BLaER1 treated with 17β-estradiol and CSF1 and Interleukin-3, amounts not matched to agents 10 nM and 100 nM (cell line): ENCODE data around the gene PRRT1B.
A peak's percentile ranks its signal among the peaks of the same experiment; 100 is the strongest.

ENCODE experiments used
- H3K27ac ChIP-seq, 11 experiments: shearing (Covaris generic); formaldehyde crosslinking; 2 replicates each; pipeline ENCODE4 v1.8.1; 2022
- H3K27me3 ChIP-seq, 11 experiments: shearing (Covaris generic); formaldehyde crosslinking; 2 replicates each; pipeline ENCODE4 v1.8.1; 2022
- H3K36me3 ChIP-seq, 11 experiments: shearing (Covaris generic); formaldehyde crosslinking; 2 replicates each; pipeline ENCODE4 v1.8.1; 2022
- H3K4me1 ChIP-seq, 10 experiments: shearing (Covaris generic); formaldehyde crosslinking; 2 replicates each; pipeline ENCODE4 v1.8.1; 2022
- H3K4me2 ChIP-seq, 11 experiments: shearing (Covaris generic); formaldehyde crosslinking; 2 replicates each; pipeline ENCODE4 v1.8.1; 2022
- H3K4me3 ChIP-seq, 10 experiments: shearing (Covaris generic); formaldehyde crosslinking; 2 replicates each; pipeline ENCODE4 v1.8.1; 2022
- H3K9ac ChIP-seq, 11 experiments: shearing (Covaris generic); formaldehyde crosslinking; 2 replicates each; pipeline ENCODE4 v1.8.1; 2022
- H3K9me3 ChIP-seq, 11 experiments: shearing (Covaris generic); formaldehyde crosslinking; replicated peaks in 1 of 11; 2 replicates each; pipeline ENCODE4 v1.8.1; 2022
- H4K20me1 ChIP-seq, 11 experiments: shearing (Covaris generic); formaldehyde crosslinking; 2 replicates each; pipeline ENCODE4 v1.8.1; 2022
- Cebpa-rat ChIP-seq, 11 experiments: shearing (Covaris generic); IDR thresholded peaks; 2 replicates each; pipeline ENCODE4 v1.8.1; 2022

The PRRT1B gene

DNA sequence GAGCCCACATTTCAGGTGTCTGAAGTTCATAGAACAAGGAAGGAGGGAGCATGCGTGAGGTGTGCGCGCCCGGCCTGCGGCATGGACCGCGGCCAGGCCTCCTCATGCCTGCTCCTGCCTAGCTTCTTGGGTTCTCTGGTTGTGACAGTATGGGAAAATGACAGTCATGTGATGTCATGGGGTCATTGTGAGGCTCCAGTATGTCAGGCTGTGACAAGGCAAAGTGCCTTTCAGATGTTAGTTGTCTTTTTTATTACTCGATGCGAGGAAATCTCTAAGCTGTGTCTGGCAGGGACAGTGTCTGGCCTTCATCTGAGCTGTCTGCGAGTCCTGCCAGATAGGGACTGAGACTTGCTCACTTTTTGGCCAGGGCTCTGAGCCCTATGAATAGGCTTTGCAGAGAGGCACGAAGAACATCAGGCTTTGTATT, 27.5 kb upstream of the PRRT1B start:
- Histone ChIP-seq H3K27ac (no peak overlapping the region), H3K9ac (no peak overlapping the region), H3K27me3 (no peaks in the 10 kb centered on the region), H3K36me3 (peaks cover 66 to 100% (median 93%) of the 10 kb centered on the region in 11 experiments), H3K4me2 (no peak overlapping the region), H3K9me3 (peaks cover 0 to 41% (median 6%) of the 10 kb centered on the region in 11 experiments; a peak in 11 of 22 replicates), H3K4me3 (no peak overlapping the region), H3K4me1 (peaks cover 6 to 36% (median 25%) of the 10 kb centered on the region in 10 experiments), H4K20me1 (peaks cover 0 to 60% (median 22%) of the 10 kb centered on the region in 11 experiments; a peak in 17 of 22 replicates)
- TF ChIP-seq Cebpa-rat (IDR thresholded peaks at IDR 0.05), result no peak

DNA sequence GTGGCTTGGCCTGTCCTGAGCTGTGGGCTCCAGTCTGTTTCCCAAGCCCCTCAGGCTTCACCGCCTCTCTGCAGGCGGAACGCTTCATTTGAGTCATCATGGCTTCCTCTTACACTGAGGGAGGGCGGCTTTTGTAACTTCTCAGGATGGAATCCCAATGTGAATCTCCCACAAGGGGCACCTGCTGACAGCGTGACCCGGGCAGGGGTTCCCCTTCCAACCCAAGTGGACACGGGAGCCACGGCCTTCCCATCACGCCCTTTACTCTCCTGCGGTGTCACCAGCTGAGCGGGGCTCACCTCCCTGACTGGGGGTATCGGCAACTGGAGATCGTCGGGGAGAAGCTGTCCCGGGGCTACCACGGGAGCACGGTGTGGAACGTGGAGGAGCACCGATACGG, 26.8 kb upstream of the PRRT1B start:
- no peak for TF ChIP-seq Cebpa-rat (IDR thresholded peaks at IDR 0.05)
- peaks cover 74 to 100% (median 95%) of the 10 kb centered on the region in 11 experiments for H3K36me3 ChIP-seq
- no peaks in the 10 kb centered on the region for H3K27me3 ChIP-seq
- H3K4me3 ChIP-seq, result no peak overlapping the region
- peaks cover 0 to 30% (median 19%) of the 10 kb centered on the region in 10 experiments; a peak in 18 of 20 replicates for H3K4me1 ChIP-seq
- no peak overlapping the region for H3K27ac ChIP-seq
- H4K20me1 ChIP-seq, result peaks cover 0 to 59% (median 16%) of the 10 kb centered on the region in 11 experiments; a peak in 18 of 22 replicates
- peaks cover 0 to 41% (median 6%) of the 10 kb centered on the region in 11 experiments; a peak in 11 of 22 replicates for H3K9me3 ChIP-seq
- no peak overlapping the region for H3K4me2 ChIP-seq
- no peak overlapping the region for H3K9ac ChIP-seq

DNA sequence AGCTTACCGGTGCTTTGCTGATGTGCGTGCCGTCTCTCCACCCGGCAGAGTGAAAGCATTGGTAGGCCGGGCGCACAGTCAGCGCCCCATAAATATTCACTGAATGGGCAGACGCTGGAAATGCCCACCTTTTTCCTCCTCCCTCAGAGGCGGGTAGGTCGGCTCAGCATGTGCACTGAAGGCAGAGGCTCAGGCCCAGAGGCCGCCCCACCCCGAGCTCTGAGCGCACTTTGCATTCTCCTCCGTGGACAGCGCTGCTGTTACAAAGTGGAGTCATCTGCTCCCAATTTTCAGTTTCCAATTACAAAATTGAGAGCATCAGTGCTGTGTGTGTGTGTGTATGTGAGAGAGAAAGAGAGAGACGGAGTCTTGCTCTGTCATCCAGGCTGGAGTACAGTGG, 24.8 kb upstream of the PRRT1B start:
- H3K27ac ChIP-seq, result no peak overlapping the region
- no peak overlapping the region for H3K4me2 ChIP-seq
- peaks cover 13 to 31% (median 25%) of the 10 kb centered on the region in 10 experiments for H3K4me1 ChIP-seq
- peaks cover 0 to 73% (median 23%) of the 10 kb centered on the region in 11 experiments; a peak in 18 of 22 replicates for H4K20me1 ChIP-seq
- H3K9me3 ChIP-seq, result peaks cover 0 to 21% (median 2%) of the 10 kb centered on the region in 11 experiments; a peak in 11 of 22 replicates
- no peaks in the 10 kb centered on the region for H3K27me3 ChIP-seq
- H3K4me3 ChIP-seq, result no peak overlapping the region
- no peak for TF ChIP-seq Cebpa-rat (IDR thresholded peaks at IDR 0.05)
- H3K9ac ChIP-seq, result no peak overlapping the region
- H3K36me3 ChIP-seq, result peaks cover 84 to 100% (median 98%) of the 10 kb centered on the region in 11 experiments

DNA sequence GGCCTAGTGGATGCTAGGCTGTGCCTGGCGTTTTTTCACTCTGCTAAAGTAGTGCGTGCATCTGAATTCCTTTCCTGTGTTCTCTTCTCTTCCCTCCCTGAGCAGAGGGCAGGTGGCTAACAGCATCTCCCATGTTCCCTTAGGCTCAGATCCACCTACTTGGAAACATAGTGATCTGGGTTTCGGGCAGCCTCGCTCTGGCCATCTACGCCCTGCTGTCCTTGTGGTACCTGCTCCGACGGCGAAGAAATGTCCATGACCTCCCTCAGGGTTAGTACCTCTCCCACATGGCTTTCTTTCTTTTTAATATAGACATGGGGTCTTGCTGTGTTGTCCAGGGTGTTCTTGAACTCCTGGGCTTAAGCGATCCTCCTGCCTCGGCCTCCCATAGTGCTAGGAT, 24.1 kb upstream of the PRRT1B start:
- Histone ChIP-seq H3K4me1 (peaks cover 13 to 33% (median 25%) of the 10 kb centered on the region in 10 experiments), H3K27ac (no peak overlapping the region), H3K9ac (no peak overlapping the region), H3K27me3 (no peaks in the 10 kb centered on the region), H3K9me3 (peaks cover 0 to 14% (median 0%) of the 10 kb centered on the region in 11 experiments; a peak in 6 of 22 replicates), H3K4me3 (no peak overlapping the region), H4K20me1 (peaks cover 0 to 75% (median 26%) of the 10 kb centered on the region in 11 experiments; a peak in 18 of 22 replicates), H3K4me2 (no peak overlapping the region), H3K36me3 (peaks cover 84 to 100% (median 98%) of the 10 kb centered on the region in 11 experiments)
- TF ChIP-seq Cebpa-rat (IDR thresholded peaks at IDR 0.05), result no peak

DNA sequence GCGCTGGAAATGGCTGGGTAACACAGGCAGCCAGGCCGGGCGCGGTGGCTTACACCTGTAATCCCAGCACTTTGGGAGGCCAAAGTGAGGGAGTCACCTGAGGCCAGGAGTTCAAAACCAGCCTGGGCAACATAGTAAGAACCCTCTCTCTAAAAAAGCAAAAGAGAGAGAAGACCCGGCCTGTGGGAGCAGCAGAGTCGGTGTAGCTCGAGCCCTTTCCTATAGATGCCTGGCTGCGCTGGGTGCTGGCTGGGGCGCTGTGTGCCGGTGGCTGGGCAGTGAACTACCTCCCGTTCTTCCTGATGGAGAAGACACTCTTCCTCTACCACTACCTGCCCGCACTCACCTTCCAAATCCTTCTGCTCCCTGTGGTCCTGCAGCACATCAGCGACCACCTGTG, 23.5 kb upstream of the PRRT1B start:
- Histone ChIP-seq H3K4me3 (no peak overlapping the region), H3K36me3 (peaks cover 85 to 100% (median 98%) of the 10 kb centered on the region in 11 experiments), H3K27ac (no peak overlapping the region), H3K4me1 (peaks cover 13 to 33% (median 25%) of the 10 kb centered on the region in 10 experiments), H3K27me3 (no peaks in the 10 kb centered on the region), H3K9ac (no peak overlapping the region; a peak in 1 of 22 replicates), H3K9me3 (peaks cover 0 to 8% (median 0%) of the 10 kb centered on the region in 11 experiments; a peak in 6 of 22 replicates), H3K4me2 (no peak overlapping the region; a peak in 1 of 22 replicates), H4K20me1 (peaks cover 0 to 74% (median 25%) of the 10 kb centered on the region in 11 experiments; a peak in 18 of 22 replicates)
- no peak for TF ChIP-seq Cebpa-rat (IDR thresholded peaks at IDR 0.05)

DNA sequence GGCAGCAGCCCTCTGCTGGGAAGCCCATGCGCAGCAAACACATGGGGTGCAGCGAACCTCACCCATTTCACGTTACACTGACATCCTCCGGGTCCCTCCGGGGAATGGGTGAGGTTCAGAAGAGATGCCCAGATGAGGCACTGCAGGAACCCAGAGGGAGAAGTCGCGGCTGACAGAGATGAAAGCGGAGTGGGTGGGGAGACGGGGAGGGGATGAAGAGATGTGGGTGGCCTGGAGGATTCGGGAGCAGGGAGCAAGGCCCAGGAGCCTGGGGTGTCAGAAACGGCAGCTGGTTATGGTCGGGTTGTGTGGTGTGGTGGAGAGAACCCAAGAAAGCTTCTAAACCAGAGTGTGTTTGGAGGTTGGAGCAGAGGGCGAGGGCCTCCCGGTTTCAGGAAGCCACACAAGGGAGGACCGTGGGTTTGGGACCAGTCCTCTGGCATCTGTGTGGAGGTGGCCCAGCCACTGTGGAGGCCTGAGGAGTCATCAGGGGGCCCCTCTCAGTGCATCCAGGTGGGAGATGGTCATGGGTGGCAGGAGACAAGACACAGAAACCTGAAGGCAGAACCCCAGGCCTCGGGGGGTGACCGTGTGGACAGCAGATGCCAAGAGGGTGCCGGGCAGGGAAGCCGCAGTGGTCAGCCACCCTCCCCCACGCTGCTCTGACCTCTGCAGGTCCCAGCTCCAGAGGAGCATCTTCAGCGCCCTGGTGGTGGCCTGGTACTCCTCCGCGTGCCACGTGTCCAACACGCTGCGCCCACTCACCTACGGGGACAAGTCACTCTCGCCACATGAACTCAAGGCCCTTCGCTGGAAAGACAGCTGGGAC, 22.9 kb upstream of the PRRT1B start:
- peaks cover 0 to 3% (median 0%) of the 10 kb centered on the region in 11 experiments; a peak in 1 of 22 replicates for H3K9me3 ChIP-seq
- H3K9ac ChIP-seq, result peak overlapping the region in 1 of 11 experiments; percentile 2; a peak in 1 of 22 replicates
- H3K27ac ChIP-seq, result no peak overlapping the region
- H3K4me3 ChIP-seq, result no peak overlapping the region
- H3K4me2 ChIP-seq, result no peak overlapping the region; a peak in 1 of 22 replicates
- H3K4me1 ChIP-seq, result peaks cover 13 to 33% (median 25%) of the 10 kb centered on the region in 10 experiments
- H3K27me3 ChIP-seq, result no peaks in the 10 kb centered on the region
- peaks cover 0 to 68% (median 25%) of the 10 kb centered on the region in 11 experiments; a peak in 18 of 22 replicates for H4K20me1 ChIP-seq
- peaks cover 91 to 100% (median 99%) of the 10 kb centered on the region in 11 experiments for H3K36me3 ChIP-seq
- TF ChIP-seq Cebpa-rat (IDR thresholded peaks at IDR 0.05), result no peak

DNA sequence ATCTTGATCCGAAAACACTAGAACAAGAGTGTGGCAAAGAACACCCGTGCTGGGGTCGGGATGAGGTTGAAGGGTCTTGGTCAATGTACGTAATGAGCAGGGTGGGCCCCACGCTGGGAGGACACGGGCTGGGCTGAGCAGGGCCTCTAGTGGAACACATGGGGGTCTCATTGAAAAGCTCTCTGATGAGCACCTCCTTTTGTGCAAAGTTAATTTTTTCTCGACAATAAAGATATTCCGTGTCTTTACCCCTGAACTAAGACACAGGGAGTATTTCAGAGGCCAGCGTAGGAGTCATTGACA, 22.3 kb upstream of the PRRT1B start:
- H3K4me2 ChIP-seq, result no peak overlapping the region
- no peaks in the 10 kb centered on the region for H3K9me3 ChIP-seq
- H3K9ac ChIP-seq, result 0 out of 22 replicates have a peak overlapping the region, but pooled peaks of 1 of the 11 experiments have one; percentile 52
- H3K4me1 ChIP-seq, result peaks cover 17 to 35% (median 25%) of the 10 kb centered on the region in 10 experiments
- no peak overlapping the region for H3K27ac ChIP-seq
- TF ChIP-seq Cebpa-rat (IDR thresholded peaks at IDR 0.05), result no peak
- H3K4me3 ChIP-seq, result no peak overlapping the region
- no peaks in the 10 kb centered on the region for H3K27me3 ChIP-seq
- peaks cover 0 to 63% (median 25%) of the 10 kb centered on the region in 11 experiments; a peak in 18 of 22 replicates for H4K20me1 ChIP-seq
- H3K36me3 ChIP-seq, result peaks cover 95 to 100% (median 100%) of the 10 kb centered on the region in 11 experiments

DNA sequence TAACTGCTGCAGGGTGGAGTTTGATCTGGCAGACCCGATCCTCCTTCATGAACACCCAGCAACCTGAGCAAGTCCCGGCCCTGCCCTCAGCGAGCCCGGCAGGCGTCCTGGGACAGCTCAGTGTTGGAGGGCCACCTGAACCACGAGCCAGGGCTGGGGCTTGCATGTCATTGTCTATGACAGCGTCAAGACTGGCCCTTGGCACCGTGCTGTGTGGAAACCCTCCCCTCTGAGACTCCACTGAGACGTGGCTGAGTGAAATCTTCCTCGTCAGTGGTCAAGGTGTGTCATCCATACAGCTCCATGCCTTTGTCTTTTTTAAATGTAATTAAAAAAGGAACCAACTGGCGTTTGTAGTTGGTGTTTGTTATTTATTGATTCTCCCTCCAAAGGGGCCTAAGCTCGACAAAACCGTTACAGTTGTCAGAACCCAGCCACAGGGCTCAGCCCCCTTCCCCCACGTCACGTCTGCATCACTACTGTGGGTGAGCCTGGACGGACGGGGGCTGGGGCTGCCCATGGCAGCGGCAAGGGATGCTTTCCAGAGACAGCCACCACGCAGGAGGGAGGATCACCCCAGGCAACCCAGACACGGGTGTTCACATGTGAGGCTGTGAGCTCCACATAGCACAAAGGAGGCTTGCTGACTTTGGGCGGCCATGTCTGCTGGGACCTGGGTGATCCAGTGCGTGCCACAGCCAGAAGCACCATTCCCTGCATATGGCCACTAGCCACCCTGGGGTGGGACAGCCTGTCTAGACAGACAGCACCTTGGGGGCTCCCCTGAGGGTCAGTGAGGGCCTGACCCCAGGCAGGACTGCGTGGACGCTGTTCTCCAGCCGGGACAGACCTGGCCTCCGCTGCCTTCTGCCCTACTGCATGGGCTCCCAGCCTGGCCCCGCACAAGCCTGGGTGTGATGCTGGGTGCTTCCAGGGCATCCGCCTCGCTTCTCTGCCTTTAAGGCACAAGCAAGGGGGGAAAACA, 21.6 kb upstream of the PRRT1B start:
- Histone ChIP-seq H3K27me3 (no peaks in the 10 kb centered on the region), H4K20me1 (peaks cover 0 to 57% (median 25%) of the 10 kb centered on the region in 11 experiments; a peak in 18 of 22 replicates), H3K4me3 (no peak overlapping the region), H3K9ac (peak overlapping the region; percentile 11 to 55 (median 42); a peak in 13 of 22 replicates), H3K9me3 (no peaks in the 10 kb centered on the region), H3K4me1 (peaks cover 24 to 42% (median 28%) of the 10 kb centered on the region in 10 experiments), H3K4me2 (peak overlapping the region; percentile 10 to 70 (median 61); a peak in 18 of 22 replicates), H3K36me3 (peaks cover 95 to 100% (median 100%) of the 10 kb centered on the region in 11 experiments), H3K27ac (peak overlapping the region in 7 of 11 experiments; percentile 10 to 58 (median 34); a peak in 8 of 22 replicates)
- no peak for TF ChIP-seq Cebpa-rat (IDR thresholded peaks at IDR 0.05)
